ENCODE data around the gene TSHZ2. TPM values are rescaled to one million over a fixed set of nuclear protein-coding genes. Genes with fewer than 3 reads are reported as not detected.

Gene TSHZ2
- total and polyA plus RNA-seq, 9 of the 15 experiments (the other 6 are each of a cell fraction or from before 2014, with no cell fraction given) = 0.03 to 0.20 (median 0.05) TPM; not detected in 4

- TF ChIP-seq CBX1 (IDR thresholded peaks at IDR 0.05; ENCODE audit: low read depth) = no peak
- peak in 1 of 2 experiments; percentile 95 for TF ChIP-seq AFF1 (IDR thresholded peaks at IDR 0.05; ENCODE audit: low read depth in 1 of 2, partially characterized antibody in 2 of 2)
- peak; percentile 98 for TF ChIP-seq ZNF644 (tag; IDR thresholded peaks at IDR 0.05; ENCODE audit: low read depth)
- peak; percentile 97 for TF ChIP-seq DMBX1 (CRISPR knock-in tag; IDR thresholded peaks at IDR 0.05; ENCODE audit: borderline replicate concordance)
- peak; percentile 91 for TF ChIP-seq ZNF24 (IDR thresholded peaks at IDR 0.05)
- TF ChIP-seq HDAC3 (IDR thresholded peaks at IDR 0.05; ENCODE audit: borderline replicate concordance, partially characterized antibody) = peak; percentile 98
- TF ChIP-seq PATZ1 (CRISPR knock-in tag; IDR thresholded peaks at IDR 0.05; ENCODE audit: borderline replicate concordance) = no peak
- peak; percentile 84 for TF ChIP-seq BRD9 (IDR thresholded peaks at IDR 0.05; ENCODE audit: low read depth, partially characterized antibody)
- TF ChIP-seq IFI16 (CRISPR knock-in tag; IDR thresholded peaks at IDR 0.05) = no peak
- TF ChIP-seq, protein P1, sequence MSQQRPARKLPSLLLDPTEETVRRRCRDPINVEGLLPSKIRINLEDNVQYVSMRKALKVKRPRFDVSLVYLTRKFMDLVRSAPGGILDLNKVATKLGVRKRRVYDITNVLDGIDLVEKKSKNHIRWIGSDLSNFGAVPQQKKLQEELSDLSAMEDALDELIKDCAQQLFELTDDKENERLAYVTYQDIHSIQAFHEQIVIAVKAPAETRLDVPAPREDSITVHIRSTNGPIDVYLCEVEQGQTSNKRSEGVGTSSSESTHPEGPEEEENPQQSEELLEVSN (IDR thresholded peaks at IDR 0.05; ENCODE audit: borderline replicate concordance in 1 of 2, extremely low read depth in 1 of 2, insufficient read depth in 1 of 2, insufficient read length in 1 of 2, low read depth in 1 of 2, low read length in 1 of 2, poor library complexity in 1 of 2, severe bottlenecking in 1 of 2) = peak; percentile 54 to 76
- 0 out of 2 replicates have a peak, but pooled peaks have one; percentile 16 for TF ChIP-seq KLF6 (CRISPR knock-in tag; IDR thresholded peaks at IDR 0.05; ENCODE audit: borderline replicate concordance)
- 0 out of 2 replicates have a peak, but pooled peaks have one; percentile 3 for TF ChIP-seq HBP1 (CRISPR knock-in tag; IDR thresholded peaks at IDR 0.05)
- TF ChIP-seq MLLT1 (IDR thresholded peaks at IDR 0.05) = peak; percentile 72 to 90; a peak in 3 of 4 replicates
These were observed 203.1 kb downstream of the TSHZ2 start (continued) for GRCh38 chr20:53175135-53175780.
